ENCODE results near the gene LRP1B.

Gene LRP1B

GRCh38 chr2:142136571-142136970, 5.8 kb upstream of the LRP1B start:
- TF ChIP-seq TAF1 (IDR thresholded peaks at IDR 0.05; ENCODE audit: borderline replicate concordance, insufficient read depth, low read length) = no peak
- TF ChIP-seq POLR2AphosphoS5 (IDR thresholded peaks at IDR 0.05; ENCODE audit: low read depth, low read length) = no peak
- no peak for TF ChIP-seq REST (IDR thresholded peaks at IDR 0.05; ENCODE audit: insufficient read depth in 1 of 2, low read depth in 2 of 2, low read length in 2 of 2)

GRCh38 chr2:142134911-142135310, 4.1 kb upstream of the LRP1B start:
- TF ChIP-seq TAF1 (IDR thresholded peaks at IDR 0.05; ENCODE audit: borderline replicate concordance, insufficient read depth, low read length) = no peak
- TF ChIP-seq REST (IDR thresholded peaks at IDR 0.05; ENCODE audit: insufficient read depth in 1 of 2, low read depth in 2 of 2, low read length in 2 of 2) = no peak
- no peak for TF ChIP-seq POLR2AphosphoS5 (IDR thresholded peaks at IDR 0.05; ENCODE audit: low read depth, low read length)
- no peak for TF ChIP-seq SIN3A (IDR thresholded peaks at IDR 0.05; ENCODE audit: borderline replicate concordance, insufficient read depth, low read length)
- TF ChIP-seq FOXP2 (optimal IDR thresholded peaks at IDR 0.05; ENCODE audit: borderline replicate concordance, extremely low read depth, extremely low read length, insufficient read depth) = no peak

DNA sequence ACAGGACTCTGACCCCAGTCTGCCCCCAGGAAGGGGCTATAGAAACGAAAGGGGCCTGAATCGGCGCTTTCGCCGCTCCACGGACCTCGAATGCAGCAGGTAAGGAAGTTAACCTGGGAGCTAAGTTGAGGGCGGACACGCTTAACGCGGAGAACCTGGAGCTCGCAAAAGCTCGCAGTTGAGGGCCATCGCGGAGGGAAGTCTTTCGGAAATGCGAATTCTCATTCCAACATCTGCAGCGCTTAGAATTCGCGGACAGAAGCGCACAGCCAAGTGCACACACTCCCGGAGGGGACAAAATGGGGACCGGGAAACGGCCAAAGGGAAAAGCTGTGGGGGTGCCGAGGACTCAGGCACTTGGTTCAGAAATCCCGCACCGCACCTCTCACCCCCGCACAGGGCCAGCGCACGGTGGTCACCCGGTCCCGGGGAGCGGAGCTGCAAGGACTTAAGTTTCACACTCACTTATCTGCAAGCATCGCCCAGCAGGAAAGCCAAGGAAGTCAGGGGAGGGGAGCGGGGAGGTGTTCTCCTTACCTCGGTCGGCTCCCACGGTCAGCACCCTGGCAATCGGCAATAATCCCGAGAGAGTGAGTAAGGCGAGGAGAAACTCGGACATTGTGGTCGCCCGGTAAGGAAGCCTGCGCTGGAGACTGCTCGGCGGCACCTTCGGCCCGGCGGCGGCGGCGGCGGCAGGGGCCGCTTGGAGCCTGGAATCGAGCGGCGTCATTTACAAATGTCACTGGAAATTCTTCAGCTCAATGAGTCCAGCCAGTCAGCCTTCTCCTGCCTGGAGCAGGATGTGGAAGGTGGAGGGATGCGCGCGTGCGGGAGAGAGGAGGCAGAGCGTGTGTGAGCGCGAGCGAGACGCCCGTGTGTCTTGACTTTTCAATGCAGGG, 456 bp downstream of the LRP1B start:
- TF ChIP-seq SIN3A (IDR thresholded peaks at IDR 0.05; ENCODE audit: borderline replicate concordance, insufficient read depth, low read length) (no peak), FOXP2 (optimal IDR thresholded peaks at IDR 0.05; ENCODE audit: borderline replicate concordance, extremely low read depth, extremely low read length, insufficient read depth) (no peak), POLR2AphosphoS5 (IDR thresholded peaks at IDR 0.05; ENCODE audit: low read depth, low read length) (no peak), REST (IDR thresholded peaks at IDR 0.05; ENCODE audit: insufficient read depth in 1 of 2, low read depth in 2 of 2, low read length in 2 of 2) (no peak), TAF1 (IDR thresholded peaks at IDR 0.05; ENCODE audit: borderline replicate concordance, insufficient read depth, low read length) (no peak)

DNA sequence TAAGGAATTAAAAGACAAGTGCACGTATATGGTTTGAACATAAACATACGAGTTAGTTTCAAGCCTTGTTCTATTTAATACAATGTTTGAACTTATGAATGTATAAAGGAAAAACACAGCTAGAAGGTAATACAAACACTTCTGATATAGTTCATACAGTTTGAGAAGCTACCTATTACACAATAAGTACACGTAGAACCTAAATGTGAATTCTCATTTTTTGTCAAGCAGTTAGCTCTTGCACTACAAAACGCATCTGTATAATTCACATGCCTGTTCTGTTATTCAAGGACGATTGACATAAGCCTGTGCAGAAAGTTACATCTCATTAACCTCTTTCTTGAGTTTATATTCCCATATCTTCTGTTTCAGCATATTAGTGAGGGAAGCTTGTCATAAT, 2.7 kb downstream of the LRP1B start:
- TF ChIP-seq REST (IDR thresholded peaks at IDR 0.05; ENCODE audit: insufficient read depth in 1 of 2, low read depth in 2 of 2, low read length in 2 of 2) = no peak
- no peak for TF ChIP-seq FOXP2 (optimal IDR thresholded peaks at IDR 0.05; ENCODE audit: borderline replicate concordance, extremely low read depth, extremely low read length, insufficient read depth)

GRCh38 chr2:142127248-142127647, 3.6 kb downstream of the LRP1B start:
- TF ChIP-seq POLR2AphosphoS5 (IDR thresholded peaks at IDR 0.05; ENCODE audit: low read depth, low read length) (no peak), FOXP2 (optimal IDR thresholded peaks at IDR 0.05; ENCODE audit: borderline replicate concordance, extremely low read depth, extremely low read length, insufficient read depth) (no peak), TAF1 (IDR thresholded peaks at IDR 0.05; ENCODE audit: borderline replicate concordance, insufficient read depth, low read length) (no peak), SIN3A (IDR thresholded peaks at IDR 0.05; ENCODE audit: borderline replicate concordance, insufficient read depth, low read length) (no peak), REST (IDR thresholded peaks at IDR 0.05; ENCODE audit: insufficient read depth in 1 of 2, low read depth in 2 of 2, low read length in 2 of 2) (no peak)

Measured in PFSK-1 (cell line).